ENCODE measurements around the gene KCNJ10.

GRCh38 chr1:160103658-160104408 is 33.9 kb upstream of the KCNJ10 start:
- TF ChIP-seq CTCF (IDR thresholded peaks at IDR 0.05; ENCODE audit: borderline replicate concordance, extremely low read depth, low read length, poor library complexity, severe bottlenecking) (no peak), EZH2 (IDR thresholded peaks at IDR 0.05; ENCODE audit: borderline replicate concordance, low read depth, low read length, severe bottlenecking) (no peak)
